ENCODE results near the gene ELFN1. TPM values are rescaled to one million over a fixed set of nuclear protein-coding genes. Genes with fewer than 3 reads are reported as not detected.

The ELFN1 gene
- total RNA-seq, 1 donor from 2014 or later = 19.7 TPM

DNA sequence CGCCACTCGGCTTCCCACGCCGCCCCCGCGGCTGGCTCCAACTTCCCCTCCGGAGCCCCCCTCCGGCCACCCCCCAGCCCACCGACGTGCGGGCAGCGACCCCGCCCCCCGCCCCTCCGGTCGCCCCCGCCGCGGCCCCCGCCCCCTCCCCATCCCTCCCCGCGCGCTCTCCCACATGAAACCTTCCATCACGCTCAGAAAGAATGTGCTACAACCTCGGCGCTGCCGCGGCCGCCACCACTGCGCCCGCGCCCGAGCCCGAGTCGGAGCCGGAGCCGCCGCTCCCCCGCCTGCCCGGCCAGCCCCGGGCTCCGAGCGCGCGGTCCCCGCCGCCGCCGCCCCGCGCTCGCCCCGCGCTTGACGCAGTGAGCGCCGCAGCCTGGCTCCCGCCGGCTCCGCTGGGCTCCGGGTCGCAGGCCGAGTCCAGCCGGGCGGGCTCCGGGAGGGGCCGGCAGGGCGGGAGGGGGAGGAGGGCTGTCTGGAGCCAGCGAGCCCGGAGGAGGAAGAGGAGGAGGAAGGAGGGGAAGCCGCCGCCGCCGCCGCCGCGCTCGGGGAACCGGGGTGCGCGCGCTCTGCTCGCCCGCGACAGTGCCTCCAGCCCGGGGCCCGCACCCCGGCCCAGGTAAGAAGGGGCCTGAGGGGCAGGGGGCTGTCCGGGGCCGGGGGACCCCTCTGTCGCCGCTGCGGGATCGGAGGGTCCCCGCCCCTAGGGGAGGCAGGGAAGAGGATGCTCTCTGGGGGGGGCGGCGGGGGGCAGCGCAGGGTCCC lies 4.3 kb upstream of the ELFN1 start:
- Histone ChIP-seq H3K27ac (ENCODE audit: low read depth, low read length) (no peak overlapping the region), H3K27me3 (ENCODE audit: insufficient read depth, low read length) (peaks cover 11% of the 10 kb centered on the region), H3K36me3 (ENCODE audit: insufficient read depth, low read length) (no peaks in the 10 kb centered on the region), H3K79me2 (ENCODE audit: insufficient read depth, low read length) (no peaks in the 10 kb centered on the region), H2AFZ (ENCODE audit: low read depth, low read length) (peak overlapping the region; percentile 18), H3K9ac (ENCODE audit: low read length) (peak overlapping the region; percentile 55), H3K4me3 (ENCODE audit: insufficient read depth, low read depth, low read length) (no peak overlapping the region), H3K4me2 (ENCODE audit: low read length) (peak overlapping the region; percentile 86), H4K20me1 (ENCODE audit: insufficient read depth, low read length) (peaks cover 13% of the 10 kb centered on the region), H3K4me1 (ENCODE audit: insufficient read depth, low read length) (peaks cover 19% of the 10 kb centered on the region), H3K9me3 (ENCODE audit: insufficient read depth, low read depth, low read length) (no peaks in the 10 kb centered on the region)
- DNase-seq (ENCODE audit: low read depth) (no peak), FAIRE-seq (no peak)
- TF ChIP-seq EZH2 (IDR thresholded peaks at IDR 0.05; ENCODE audit: insufficient read depth, low read length) (no peak), CTCF (IDR thresholded peaks at IDR 0.05; ENCODE audit: insufficient read depth, low read depth, low read length) (no peak)
- no peak overlapping the region for H3K27ac Mint-ChIP-seq (ENCODE audit: unreplicated experiment)
- peaks cover 22% of the 10 kb centered on the region for H3K27me3 Mint-ChIP-seq (ENCODE audit: low read depth, unreplicated experiment)
- H3K9me3 Mint-ChIP-seq (ENCODE audit: unreplicated experiment) = peaks cover 6% of the 10 kb centered on the region
- H3K4me1 Mint-ChIP-seq (ENCODE audit: low read depth, unreplicated experiment) = no peaks in the 10 kb centered on the region
- H3K36me3 Mint-ChIP-seq (ENCODE audit: low read depth, unreplicated experiment) = peaks cover 2% of the 10 kb centered on the region
- H3K4me3 Mint-ChIP-seq (ENCODE audit: unreplicated experiment) = no peak overlapping the region

GRCh38 chr7:1666317-1666822 lies 3.7 kb upstream of the ELFN1 start:
- no peaks in the 10 kb centered on the region for H3K79me2 ChIP-seq (ENCODE audit: insufficient read depth, low read length)
- H3K36me3 Mint-ChIP-seq (ENCODE audit: low read depth, unreplicated experiment) = peaks cover 2% of the 10 kb centered on the region
- H3K4me1 Mint-ChIP-seq (ENCODE audit: low read depth, unreplicated experiment) = no peaks in the 10 kb centered on the region
- TF ChIP-seq EZH2 (IDR thresholded peaks at IDR 0.05; ENCODE audit: insufficient read depth, low read length) (peak; percentile 57), CTCF (IDR thresholded peaks at IDR 0.05; ENCODE audit: insufficient read depth, low read depth, low read length) (no peak)
- peaks cover 15% of the 10 kb centered on the region for H3K27me3 ChIP-seq (ENCODE audit: insufficient read depth, low read length)
- no peaks in the 10 kb centered on the region for H3K36me3 ChIP-seq (ENCODE audit: insufficient read depth, low read length)
- peak overlapping the region; percentile 55 for H3K9ac ChIP-seq (ENCODE audit: low read length)
- H3K27me3 Mint-ChIP-seq (ENCODE audit: low read depth, unreplicated experiment) = peaks cover 21% of the 10 kb centered on the region
- H2AFZ ChIP-seq (ENCODE audit: low read depth, low read length) = peak overlapping the region; percentile 18
- no peak for DNase-seq (ENCODE audit: low read depth)
- no peak overlapping the region for H3K27ac Mint-ChIP-seq (ENCODE audit: unreplicated experiment)
- no peak for FAIRE-seq
- peaks cover 18% of the 10 kb centered on the region for H4K20me1 ChIP-seq (ENCODE audit: insufficient read depth, low read length)
- peaks cover 19% of the 10 kb centered on the region for H3K4me1 ChIP-seq (ENCODE audit: insufficient read depth, low read length)
- no peaks in the 10 kb centered on the region for H3K9me3 ChIP-seq (ENCODE audit: insufficient read depth, low read depth, low read length)
- peaks cover 6% of the 10 kb centered on the region for H3K9me3 Mint-ChIP-seq (ENCODE audit: unreplicated experiment)
- H3K4me3 Mint-ChIP-seq (ENCODE audit: unreplicated experiment) = peak overlapping the region; percentile 66
- peak overlapping the region; percentile 86 for H3K4me2 ChIP-seq (ENCODE audit: low read length)
- H3K4me3 ChIP-seq (ENCODE audit: insufficient read depth, low read depth, low read length) = peak overlapping the region; percentile 57
- no peak overlapping the region for H3K27ac ChIP-seq (ENCODE audit: low read depth, low read length)

Data from astrocyte (in vitro differentiated cells and primary cell).